GM08714 (cell line): ENCODE measurements around the gene PIK3R6.

Source experiments
- H3K4me3 ChIP-seq: fragments of 200-500 bp; sonication (Bioruptor generic); 2 replicates; pipeline ENCODE4 v1.5.1; 2014; ENCODE audit warnings: mild to moderate bottlenecking, low read length, inconsistent platforms
- ZNF274 ChIP-seq: IDR thresholded peaks from 2 replicates; pipeline ENCODE4 v1.6.1; 2012; ENCODE audit warnings: mild to moderate bottlenecking, low read depth, low read length

The PIK3R6 gene

DNA sequence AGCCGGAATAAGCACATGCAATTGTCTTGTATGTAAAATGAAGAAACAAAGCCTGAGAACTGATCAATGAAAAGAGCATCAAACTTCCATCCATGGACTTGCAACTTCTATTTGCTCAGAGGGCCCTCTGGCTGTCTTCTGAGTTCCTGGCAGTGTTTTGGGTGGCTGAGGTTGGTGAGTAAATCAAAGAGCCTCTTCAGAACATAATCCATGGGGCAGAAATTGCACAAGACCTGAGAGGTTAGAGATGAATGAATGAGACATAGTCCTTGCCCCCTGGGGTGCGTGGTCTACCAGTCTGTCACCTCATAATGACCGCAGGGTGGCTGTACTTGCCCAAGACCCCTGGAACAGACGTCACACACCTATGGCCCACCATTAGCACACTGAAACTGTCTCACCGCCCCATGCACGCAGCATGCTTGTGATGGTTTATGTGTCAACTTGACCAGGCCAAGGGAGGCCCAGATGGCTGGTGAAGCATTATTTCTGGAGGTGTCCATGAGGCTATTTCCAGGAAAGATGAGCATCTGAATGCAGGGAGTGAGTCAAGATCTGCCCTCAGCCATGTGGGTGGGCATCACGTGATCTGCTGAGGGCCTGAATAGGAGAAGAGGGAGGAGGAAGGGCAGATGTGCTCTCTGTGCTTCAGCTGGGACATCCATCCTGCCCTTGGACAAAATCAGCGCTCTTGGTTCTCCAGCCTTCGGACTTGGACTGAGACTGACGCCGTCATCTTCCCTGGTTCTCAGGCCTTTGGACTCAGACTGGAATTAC lies 8.3 kb downstream of the PIK3R6 start:
- no peak for TF ChIP-seq ZNF274
- peak overlapping the region; percentile 7; the same call in 1 of the 2 replicates for H3K4me3 ChIP-seq

DNA sequence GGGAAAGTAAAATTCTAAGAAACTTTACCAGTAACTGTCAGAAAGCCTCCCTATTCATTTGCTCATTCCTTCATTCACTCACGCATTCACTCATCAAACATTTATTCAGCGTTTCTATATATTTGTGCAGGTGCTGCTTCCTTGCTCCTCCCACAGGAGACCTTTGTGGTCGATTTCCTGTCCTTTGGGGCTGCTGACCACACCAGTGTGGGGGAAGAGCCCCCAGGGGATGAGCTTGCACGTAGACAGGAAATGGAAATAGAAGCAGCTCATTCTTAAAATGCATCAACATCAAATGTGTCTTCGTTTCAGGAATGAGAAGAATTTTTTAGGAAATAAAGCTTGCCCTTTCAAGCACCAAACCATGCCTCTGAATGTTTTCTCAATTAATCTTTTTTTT lies 9.6 kb downstream of the PIK3R6 start:
- no peak for TF ChIP-seq ZNF274
- H3K4me3 ChIP-seq, result peak overlapping the region; percentile 47; the same call in 1 of the 2 replicates

DNA sequence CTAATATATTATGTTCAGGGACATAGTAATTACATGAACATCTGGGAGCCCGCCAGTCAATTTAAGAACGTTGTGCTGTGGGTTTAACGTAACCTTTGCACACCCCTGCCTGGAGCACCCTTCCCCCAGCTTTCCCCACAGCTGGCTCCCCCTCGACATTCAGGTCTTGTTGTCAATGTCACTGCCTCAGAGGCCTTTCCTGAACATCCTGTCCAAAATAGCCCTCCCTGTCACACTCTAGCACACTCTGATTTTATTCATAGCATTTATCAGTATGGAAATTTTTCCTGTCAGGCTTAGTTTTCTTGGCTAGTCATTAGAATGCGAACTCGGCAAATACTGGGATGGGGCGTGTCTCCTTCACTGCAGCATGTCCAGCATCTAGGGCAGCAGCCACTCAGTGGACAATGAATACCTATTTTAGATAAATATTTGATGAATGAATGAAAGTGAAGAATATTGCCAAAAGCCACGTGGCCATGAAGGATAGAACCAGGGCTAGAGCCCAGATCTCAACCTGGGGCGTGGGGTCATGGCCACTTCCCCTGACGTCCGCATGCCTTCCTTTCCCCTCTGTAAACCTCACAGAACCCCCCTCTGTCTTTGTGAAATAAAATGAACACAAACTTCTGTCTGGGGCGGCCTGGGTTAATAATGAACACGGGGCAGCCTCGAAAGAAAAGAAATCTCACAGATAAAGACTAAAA lies 10.5 kb downstream of the PIK3R6 start:
- peak overlapping the region; percentile 47; the same call in 1 of the 2 replicates for H3K4me3 ChIP-seq
- TF ChIP-seq ZNF274, result no peak

DNA sequence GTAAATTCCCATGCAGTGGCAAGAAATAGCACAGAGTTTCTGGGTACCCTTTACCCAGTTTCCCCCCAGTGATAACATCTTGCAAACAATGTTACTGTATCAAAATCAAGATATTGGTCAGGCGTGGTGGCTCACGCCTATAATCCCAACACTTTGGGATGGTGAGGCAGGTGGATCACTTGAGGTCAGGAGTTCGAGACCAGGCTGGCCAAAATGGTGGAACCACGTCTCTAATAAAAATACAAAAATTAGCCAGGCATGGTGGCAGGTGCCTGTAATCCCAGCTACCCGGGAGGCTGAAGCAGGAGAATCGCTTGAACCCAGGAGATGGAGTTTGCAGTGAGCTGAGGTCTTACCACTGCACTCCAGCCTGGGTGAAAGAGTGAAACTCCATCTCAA lies 11.3 kb downstream of the PIK3R6 start:
- H3K4me3 ChIP-seq, result peak overlapping the region; percentile 41; the same call in 1 of the 2 replicates

- no peak for TF ChIP-seq ZNF274
- H3K4me3 ChIP-seq, result peak overlapping the region; percentile 42; the same call in 1 of the 2 replicates
Measured at GRCh38 chr17:8855477-8856204, 11.8 kb downstream of the PIK3R6 start.

DNA sequence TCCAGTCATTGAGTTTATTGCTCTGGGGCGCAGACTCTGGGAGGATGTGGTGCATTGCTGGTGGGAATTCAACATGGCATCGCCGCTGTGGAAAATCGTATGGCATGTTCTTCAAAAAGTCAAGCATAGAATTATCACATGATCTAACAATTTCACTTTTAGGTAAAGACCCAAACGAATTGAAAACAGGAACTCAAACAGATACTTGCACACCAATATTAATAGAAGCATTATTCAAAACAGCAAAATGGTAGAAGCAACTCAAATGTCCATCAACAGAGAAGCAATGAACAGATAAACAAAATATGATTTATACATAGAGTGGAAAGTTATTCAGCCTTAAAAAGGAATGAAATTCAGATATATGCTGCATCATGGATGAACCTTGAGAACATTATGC lies 15.9 kb downstream of the PIK3R6 start:
- TF ChIP-seq ZNF274, result no peak

DNA sequence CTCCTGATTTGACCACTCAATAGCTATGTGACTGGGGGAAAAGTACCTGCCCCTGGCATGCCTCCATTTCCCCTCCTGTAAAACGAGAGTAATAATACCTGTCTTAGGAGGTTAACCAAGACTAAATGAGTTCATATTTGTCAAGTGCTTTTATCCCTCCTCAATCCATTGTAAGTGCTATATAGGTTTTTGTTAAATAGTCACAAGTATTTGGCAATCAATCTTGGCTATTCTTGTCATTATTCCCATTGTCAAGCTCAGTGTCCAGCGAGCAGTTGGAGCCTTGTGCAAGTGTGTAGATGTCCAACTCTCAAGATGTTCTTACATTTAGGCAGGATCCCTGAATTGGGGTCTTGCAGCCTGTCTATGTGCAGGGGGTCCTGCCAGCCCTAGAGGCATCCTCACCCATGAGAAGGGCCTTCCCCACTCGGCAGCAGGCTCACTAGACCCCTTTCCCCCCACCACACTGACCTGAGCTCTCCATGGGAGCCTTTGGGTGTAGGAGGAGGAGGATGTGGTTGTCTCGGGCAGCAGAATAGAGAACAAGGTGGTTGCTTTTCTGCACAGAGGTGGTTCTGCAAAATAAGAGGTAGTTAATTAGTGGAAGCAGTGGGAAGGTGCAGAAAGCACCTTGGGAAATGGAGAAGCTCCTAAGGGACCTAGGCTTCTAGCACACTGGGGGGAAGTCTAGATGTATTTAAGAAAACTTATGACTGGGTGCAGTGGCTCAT lies 18.0 kb downstream of the PIK3R6 start:
- no peak overlapping the region for H3K4me3 ChIP-seq
- TF ChIP-seq ZNF274, result no peak

More for the DNA sequence above, 15.9 kb downstream of the PIK3R6 start:
- peak overlapping the region; percentile 10; the same call in 1 of the 2 replicates for H3K4me3 ChIP-seq

DNA sequence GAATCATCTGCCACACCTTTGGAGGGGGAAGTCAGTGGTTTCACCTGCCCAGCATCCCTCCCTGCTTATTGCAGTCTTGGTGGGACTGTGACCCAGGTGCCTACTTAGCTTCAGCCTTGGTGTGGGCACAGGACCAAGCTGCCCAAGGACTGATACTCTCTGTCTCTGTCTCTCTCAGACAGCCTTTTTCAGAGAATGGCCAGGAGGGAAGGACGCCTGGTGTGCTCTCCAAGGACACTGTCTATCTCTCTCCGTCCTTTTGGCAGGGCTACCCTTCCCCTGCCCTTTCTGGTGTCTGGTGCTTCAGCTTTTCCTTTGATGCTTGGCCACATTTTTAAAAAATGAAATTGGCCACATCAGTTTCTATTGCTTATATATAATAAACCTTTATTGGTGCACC lies 19.6 kb downstream of the PIK3R6 start:
- no peak overlapping the region for H3K4me3 ChIP-seq
- TF ChIP-seq ZNF274, result no peak

DNA sequence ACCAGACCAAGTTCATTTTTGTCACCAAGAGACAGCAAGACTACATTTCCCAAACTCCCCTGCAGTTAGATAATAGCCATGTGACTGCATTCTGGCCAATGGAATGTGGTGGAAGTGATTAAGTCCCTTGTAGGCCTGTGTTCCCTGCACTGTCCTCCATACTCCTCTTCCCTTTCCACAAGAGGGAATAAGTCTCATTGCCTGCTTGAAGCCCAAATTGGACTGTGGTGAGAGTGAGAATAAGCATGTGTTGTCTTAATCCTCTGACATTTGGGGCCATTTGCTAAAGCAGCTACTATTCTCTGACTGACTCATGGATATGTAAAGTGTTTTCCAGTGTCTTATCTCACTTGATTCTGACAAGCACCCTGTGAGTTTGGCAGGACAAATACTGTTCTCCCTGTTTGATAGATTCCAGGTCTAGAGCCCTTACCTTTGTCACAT lies 20.7 kb downstream of the PIK3R6 start:
- no peak overlapping the region for H3K4me3 ChIP-seq
- TF ChIP-seq ZNF274, result no peak

DNA sequence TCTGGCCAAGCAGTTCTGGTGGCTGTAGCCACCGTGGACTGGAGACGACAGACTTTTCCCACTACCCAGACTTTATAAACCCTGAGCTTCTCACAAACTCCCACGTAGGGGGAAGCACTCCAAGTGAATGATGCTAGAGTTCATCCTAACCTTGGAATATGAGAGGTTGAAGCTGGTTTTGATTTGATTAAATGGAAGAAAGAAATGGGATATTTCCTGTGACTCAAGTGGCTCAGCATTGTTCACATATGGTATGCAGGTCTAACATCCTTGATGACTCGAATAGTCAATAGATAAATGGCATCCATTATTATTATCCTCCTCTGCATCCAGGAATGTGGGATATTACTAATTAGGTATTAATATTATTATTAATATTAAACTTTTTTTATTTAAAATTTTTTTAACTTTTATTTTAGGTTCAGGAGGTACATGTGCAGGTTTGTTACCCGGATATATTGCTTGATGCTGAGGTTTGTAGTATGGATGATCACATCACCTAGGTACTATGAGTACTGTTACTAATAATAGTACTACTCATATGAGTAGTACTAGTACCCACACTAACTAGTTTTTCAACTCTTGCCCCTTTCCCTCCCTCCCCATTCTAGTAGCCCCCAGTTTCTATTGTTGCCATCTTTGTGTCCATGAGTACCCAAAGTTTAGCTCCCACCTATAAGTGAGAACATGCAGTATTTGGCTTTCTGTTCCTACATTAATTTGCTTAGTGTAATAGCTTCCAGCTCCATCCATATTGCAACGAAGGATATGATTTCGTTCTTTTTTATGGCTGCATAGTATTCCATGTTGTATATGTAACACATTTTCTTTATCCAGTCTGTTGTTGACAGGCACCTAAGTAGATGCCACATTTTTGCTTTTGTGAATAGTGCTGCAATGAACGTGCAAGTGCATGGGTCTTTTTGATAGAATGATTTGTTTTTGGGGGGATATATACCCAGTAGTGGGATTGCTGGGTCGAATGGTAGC lies 22.9 kb downstream of the PIK3R6 start:
- no peak for TF ChIP-seq ZNF274

DNA sequence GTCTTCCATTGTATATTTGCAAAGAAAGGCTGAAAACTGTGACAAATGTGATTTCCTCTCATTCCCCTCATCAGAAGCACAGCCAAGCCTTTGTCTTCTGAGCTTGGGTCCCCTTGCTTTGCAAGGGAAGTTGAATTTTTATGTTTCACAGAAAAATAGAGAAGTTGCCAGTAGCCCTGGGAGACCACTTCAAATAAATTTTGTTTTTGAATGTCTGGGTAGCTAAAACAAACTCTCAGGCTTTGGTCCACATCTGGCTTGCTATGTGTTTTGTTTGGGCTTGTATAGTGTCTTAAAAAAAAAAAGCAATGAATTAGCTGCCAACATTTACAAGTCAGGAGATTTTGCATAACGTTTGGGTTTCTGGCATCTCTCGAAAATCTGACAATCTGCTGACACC lies 24.1 kb downstream of the PIK3R6 start:
- no peak for TF ChIP-seq ZNF274
- H3K4me3 ChIP-seq, result no peak overlapping the region

More for the DNA sequence above, 22.9 kb downstream of the PIK3R6 start:
- no peak overlapping the region for H3K4me3 ChIP-seq

- no peak for TF ChIP-seq ZNF274
- H3K4me3 ChIP-seq, result no peak overlapping the region
Measured at GRCh38 chr17:8841844-8842243, 25.6 kb downstream of the PIK3R6 start.
